Raji (cell line): ENCODE data around the gene SDK2.

Experiments
- POLR2A ChIP-seq: IDR thresholded peaks from 2 replicates; pipeline ENCODE4 v1.6.1; 2011; ENCODE audit warnings: low read depth, low read length, control low read depth; ENCODE audit not compliant: insufficient read depth

SDK2 gene

DNA sequence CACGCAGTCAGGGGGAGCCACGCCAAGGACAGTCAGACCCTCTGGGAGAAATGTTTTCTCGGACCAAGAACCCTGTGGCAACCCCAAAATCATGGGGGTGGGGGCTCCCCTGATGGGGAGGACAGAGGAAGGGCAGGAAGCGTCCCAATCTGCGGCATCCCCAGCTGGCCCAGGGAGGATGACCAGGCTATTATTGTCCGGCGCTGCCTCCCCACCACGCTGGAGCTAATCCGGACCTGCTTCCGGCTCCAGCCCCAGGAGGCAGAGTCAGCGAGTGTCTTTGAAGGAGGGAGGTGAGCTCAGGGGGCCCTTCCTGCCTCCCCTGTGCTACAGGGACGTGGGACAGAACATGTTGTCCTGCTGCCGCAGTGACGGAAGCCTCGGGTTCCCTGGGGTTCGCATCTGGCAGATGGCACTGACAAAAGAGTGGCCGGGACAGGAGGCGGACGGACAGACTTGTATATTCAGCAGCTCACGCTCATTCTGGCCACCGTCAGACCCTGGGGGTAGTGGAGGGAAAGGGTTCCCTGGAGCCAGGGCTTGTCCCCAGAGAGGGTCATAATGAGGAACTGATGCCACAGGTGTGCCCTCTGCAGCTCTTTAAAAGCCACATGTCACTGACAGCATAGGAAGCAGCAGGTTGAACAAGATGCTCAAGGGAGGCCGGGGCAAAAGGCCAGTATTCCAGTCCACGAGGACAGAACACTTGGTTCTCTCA is 278.2 kb downstream of the SDK2 start:
- TF ChIP-seq POLR2A, result no peak

GRCh38 chr17:73365301-73365874 is 278.9 kb downstream of the SDK2 start:
- no peak for TF ChIP-seq POLR2A

DNA sequence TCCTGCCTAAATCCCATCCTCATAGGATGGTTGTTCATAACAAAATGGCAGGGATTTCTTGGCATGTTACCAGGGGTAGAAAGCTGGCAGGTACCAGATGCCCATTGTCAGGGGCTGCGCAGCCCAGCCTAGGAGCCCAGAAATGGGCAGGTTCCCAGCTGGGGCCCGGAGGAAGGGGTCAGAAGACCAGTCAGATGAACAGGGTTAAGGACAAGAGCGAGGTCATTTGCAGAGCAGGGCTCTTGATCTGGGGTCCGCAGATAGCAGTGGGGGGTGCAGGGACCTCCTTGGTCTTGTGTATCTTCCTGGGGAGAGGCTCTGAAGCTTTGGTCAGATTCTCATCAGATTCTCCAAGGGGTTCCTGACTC is 280.1 kb downstream of the SDK2 start:
- TF ChIP-seq POLR2A, result no peak

- no peak for TF ChIP-seq POLR2A
Observed at GRCh38 chr17:73363442-73364154, 280.6 kb downstream of the SDK2 start.

- TF ChIP-seq POLR2A, result no peak
Observed at GRCh38 chr17:73362697-73363096, 281.5 kb downstream of the SDK2 start.

DNA sequence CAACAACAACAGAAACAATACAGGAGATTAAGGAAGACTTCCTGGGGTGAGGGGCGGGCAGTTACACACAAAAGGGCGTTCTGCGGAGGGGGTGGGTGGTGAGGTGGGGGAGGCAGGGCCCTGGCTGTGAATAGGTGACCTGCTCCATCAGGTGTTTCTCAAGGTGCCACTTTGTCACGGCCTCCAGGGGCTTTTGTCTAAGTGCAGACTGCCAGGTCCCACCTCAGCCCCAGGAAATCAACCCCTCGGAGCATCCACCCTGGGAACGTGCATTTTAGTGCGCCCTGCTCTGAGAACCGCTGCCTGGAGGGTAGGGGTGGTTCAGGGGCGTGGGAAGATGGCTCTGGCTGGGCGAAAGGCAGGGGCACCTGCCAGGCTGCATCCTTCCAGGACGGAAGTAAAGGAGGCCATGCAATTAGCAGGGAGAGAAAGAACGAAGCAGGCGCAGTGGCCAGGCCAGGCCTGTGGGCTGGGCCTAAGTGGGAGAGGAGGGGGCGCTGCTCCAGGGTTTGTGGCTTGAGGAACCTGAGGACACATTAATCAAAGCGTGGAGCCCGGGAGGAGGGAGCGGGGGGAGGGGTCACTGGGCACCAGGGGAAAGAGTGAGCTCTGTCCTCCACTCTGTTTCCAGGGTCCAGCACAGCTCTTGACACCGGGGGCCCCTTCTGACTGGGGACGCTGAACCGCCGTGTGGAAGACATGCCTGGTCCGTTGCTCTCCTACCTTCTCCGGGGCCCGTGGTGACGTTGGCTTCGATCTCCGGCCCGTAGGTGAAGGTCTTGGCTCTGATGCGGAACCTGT is 283.1 kb downstream of the SDK2 start:
- TF ChIP-seq POLR2A, result no peak

DNA sequence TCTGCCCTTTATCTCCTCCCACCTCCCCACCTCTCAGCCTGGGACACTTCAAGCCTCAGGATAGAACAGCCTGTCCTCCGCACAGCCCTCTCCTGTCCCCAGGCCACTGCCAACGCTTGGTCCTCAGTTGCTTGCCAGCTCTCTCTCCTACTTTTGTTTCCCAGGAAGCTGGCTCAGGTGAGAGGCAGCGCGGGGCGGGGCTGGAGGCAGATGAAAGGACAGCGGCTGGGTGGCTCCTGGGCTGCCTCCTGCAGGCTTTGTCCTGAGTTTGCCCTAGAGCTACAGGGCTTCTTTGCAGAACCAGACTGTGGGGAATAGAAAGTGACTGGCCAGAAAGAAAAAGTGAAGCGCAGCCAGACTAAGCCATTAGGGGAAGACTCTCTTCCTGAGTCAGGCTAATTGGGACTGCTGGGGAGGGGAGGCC is 284.2 kb downstream of the SDK2 start:
- no peak for TF ChIP-seq POLR2A

GRCh38 chr17:73359352-73359751 is 284.9 kb downstream of the SDK2 start:
- no peak for TF ChIP-seq POLR2A

DNA sequence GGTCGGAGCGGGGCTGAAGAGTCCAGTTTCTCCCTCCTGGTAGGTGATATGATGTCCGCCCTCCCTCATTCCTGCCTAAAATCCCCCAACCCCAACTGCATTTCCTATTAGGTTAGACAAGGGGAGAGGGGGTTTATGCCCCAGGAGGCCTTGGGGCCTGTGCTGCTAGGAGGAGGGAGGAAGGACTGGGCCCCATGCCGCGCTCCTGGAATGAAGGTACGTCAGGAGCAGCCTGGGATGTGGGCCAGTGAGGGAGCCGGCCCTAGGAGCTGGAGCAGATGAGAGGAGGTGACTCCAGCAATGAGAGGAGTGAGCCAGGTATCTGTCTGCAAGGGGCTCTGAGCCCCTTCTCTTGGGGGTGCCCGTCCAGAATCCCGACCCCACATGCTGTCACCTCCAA is 285.6 kb downstream of the SDK2 start:
- no peak for TF ChIP-seq POLR2A

DNA sequence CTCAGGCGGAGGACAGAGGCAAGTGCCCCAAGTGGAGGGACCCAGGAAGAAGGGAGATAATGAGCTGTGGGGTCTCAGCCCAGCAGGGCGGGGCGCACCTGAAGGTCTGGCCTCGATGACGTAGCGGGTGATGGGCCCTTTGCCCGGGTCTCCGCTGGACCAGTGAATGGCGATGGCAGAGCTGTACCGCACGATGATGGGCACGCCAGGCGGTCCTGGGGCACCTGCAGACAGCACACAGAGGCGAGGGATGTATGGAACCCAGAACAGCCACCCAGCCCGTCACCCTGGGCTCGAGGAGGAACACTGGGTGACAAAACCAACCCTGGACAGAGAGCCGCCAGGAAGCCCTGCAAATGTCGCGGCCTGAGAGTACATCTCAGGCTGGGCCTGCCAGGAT is 286.3 kb downstream of the SDK2 start:
- no peak for TF ChIP-seq POLR2A

DNA sequence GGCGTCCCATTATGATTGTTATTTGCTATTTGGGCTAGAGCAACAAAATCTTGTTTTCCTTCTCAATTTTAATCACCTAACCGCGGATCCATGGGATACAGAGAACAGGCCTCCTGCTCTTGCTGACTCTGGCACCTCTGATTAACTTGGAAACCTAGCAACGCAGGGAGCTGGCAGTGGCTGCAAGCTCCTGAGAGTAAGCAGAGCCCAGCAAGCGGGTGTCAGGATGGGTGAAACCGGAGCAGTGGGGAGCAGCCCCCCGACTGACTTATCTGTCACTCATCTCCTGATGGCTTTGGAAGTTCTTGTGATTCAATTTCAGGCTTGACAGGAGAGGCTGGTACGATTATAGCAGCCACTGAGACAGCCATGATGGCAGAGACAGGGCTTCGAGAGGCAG is 286.9 kb downstream of the SDK2 start:
- no peak for TF ChIP-seq POLR2A

DNA sequence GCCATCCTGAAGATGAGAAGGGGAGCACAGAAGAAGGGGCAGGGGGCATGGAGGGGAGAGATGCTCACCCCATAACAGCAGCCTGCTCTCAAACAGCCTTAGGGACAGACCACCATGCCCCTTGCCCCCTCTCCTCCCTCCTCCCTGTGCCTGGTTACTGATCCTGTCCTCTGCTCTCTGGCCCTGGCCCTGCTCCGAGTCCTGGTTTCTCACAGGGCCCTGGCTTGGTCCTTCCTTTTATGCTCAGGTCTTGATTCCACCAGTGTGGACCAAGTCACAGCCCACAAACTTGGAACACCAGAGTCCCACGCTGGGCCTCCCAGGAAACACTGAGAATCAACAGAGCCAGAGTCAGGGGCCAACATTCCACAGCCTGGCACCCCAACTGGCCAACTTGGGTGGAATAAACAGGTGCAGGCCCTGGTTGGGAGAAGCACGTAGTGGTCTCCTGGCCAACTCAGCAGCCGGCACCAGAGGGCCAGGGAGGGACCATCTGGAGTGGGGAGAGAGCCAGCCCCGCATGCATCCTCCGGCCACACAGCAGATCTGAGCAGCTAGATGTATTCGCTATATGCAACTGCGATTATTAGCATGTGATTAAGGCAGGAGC is 287.6 kb downstream of the SDK2 start:
- no peak for TF ChIP-seq POLR2A

DNA sequence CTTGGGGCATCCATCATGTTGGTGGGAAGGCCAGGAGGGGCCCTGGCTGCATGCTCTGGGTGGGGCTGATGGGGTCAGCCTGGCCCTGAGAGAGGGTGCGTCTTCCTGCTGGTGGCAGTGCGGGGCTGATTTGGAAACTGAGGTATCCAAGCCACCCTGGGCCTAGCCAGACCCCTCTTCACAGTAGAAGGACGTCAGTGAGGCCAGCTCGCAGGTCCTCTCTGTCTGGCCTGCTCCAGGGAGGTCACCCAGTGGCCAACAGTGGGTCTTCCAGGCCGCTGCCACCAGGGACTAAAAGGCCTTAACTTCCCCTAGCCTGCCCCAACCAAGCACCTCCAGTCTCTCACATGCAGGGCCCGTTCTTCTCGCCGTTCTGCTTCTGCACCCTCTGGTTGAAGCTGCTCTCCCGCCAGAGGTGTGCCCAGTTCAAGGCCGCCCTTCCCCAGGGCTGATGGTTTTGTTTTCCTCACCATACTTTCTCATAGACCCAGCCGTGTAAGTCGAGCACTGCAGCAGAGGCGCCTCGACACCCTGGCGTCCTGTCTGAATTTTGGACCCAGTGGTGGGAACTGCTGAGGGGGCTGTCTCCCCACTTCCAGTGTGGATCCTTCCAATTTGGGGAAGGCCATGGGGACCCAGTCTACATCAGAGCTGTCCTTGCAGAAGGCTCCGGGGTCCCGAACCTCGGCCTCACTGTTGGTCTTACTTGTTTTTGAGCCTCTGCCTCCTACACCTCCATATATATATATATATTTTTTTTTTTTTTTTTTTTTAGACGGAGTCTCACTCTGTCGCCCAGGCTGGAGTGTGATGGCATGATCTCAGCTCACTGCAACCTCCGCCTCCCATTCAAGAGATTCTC is 289.6 kb downstream of the SDK2 start:
- no peak for TF ChIP-seq POLR2A

DNA sequence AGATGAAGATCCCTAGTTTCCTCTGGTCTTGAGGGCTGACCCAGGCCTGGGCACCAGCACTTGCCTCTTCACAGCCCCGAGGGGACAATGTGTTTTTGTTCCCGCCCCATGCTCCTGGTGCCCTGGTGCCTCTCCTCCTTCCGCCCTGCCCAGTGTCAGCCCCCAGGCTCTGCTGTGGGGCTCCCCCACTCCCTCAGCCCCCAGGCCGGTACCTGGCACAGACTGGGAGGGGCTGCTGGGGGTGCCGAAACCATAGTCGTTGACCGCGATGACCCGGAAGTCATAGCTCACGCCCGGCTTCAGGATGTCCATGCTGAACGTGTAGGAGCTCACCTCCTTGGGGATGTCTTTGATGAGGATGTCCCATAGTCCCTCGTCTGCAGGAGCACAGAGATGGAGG is 292.0 kb downstream of the SDK2 start:
- no peak for TF ChIP-seq POLR2A
